HG02938 (cell line): ENCODE data around the gene CDH4.

Source experiments
- ATAC-seq: cut with Tn5 transposase; IDR thresholded peaks from one replicate; pipeline ENCODE4 v1.9.1; 2021; ENCODE audit warnings: mild to moderate bottlenecking, moderate library complexity; ENCODE audit not compliant: unreplicated experiment

CDH4 gene

GRCh38 chr20:61280217-61280980 is 28.3 kb downstream of the CDH4 start:
- ATAC-seq, result no peak

- ATAC-seq, result no peak
Observed at GRCh38 chr20:61281286-61281795, 29.3 kb downstream of the CDH4 start.

- ATAC-seq, result no peak
Observed at GRCh38 chr20:61284752-61285151, 32.7 kb downstream of the CDH4 start.

- ATAC-seq, result no peak
Observed at GRCh38 chr20:61285152-61285645, 33.1 kb downstream of the CDH4 start.

GRCh38 chr20:61285691-61286090 is 33.6 kb downstream of the CDH4 start:
- no peak for ATAC-seq

GRCh38 chr20:61287583-61288275 is 35.7 kb downstream of the CDH4 start:
- ATAC-seq, result no peak

- no peak for ATAC-seq
Observed at GRCh38 chr20:61288331-61288784, 36.3 kb downstream of the CDH4 start.

- ATAC-seq, result no peak
Observed at GRCh38 chr20:61289166-61289565, 37.1 kb downstream of the CDH4 start.

GRCh38 chr20:61290721-61291120 is 38.7 kb downstream of the CDH4 start:
- ATAC-seq, result no peak

GRCh38 chr20:61291166-61291829 is 39.2 kb downstream of the CDH4 start:
- no peak for ATAC-seq

GRCh38 chr20:61292391-61292790 is 40.3 kb downstream of the CDH4 start:
- ATAC-seq, result no peak

- no peak for ATAC-seq
Observed at GRCh38 chr20:61292821-61293612, 41.0 kb downstream of the CDH4 start.

- ATAC-seq, result no peak
Observed at GRCh38 chr20:61293951-61294350, 41.9 kb downstream of the CDH4 start.

- no peak for ATAC-seq
Observed at GRCh38 chr20:61295249-61295648, 43.2 kb downstream of the CDH4 start.

- ATAC-seq, result no peak
Observed at GRCh38 chr20:61295682-61296628, 43.9 kb downstream of the CDH4 start.

GRCh38 chr20:61296629-61297019 is 44.6 kb downstream of the CDH4 start:
- no peak for ATAC-seq

- ATAC-seq, result no peak
Observed at GRCh38 chr20:61297491-61297890, 45.4 kb downstream of the CDH4 start.

GRCh38 chr20:61297986-61298385 is 45.9 kb downstream of the CDH4 start:
- no peak for ATAC-seq

GRCh38 chr20:61298661-61299060 is 46.6 kb downstream of the CDH4 start:
- no peak for ATAC-seq

- no peak for ATAC-seq
Observed at GRCh38 chr20:61299104-61299503, 47.0 kb downstream of the CDH4 start.
